ENCODE data around the gene EXOC4.

- TF ChIP-seq CTCF (IDR thresholded peaks at IDR 0.05; ENCODE audit: low read length), result no peak
- TF ChIP-seq EZH2 (IDR thresholded peaks at IDR 0.05; ENCODE audit: borderline replicate concordance, low read length), result no peak
These were observed 393.1 kb downstream of the EXOC4 start for GRCh38 chr7:133645884-133646391.

All from OCI-LY1 (cell line).